Parathyroid adenoma (tissue), 2 donors: ENCODE results near the gene AKAIN1.

Source experiments
- H2AFZ ChIP-seq: fragments of 300-600 bp; sonication (generic); one replicate; pipeline ENCODE4 v1.7.0; 2017; ENCODE audit warnings: antibody characterized with exemption, mild to moderate bottlenecking
- H3K27ac ChIP-seq: fragments of 300-600 bp; sonication (generic); one replicate; pipeline ENCODE4 v1.7.0; 2017
- H3K27me3 ChIP-seq: fragments of 300-600 bp; sonication (generic); one replicate; pipeline ENCODE4 v1.7.0; 2017; ENCODE audit warnings: low read length; ENCODE audit not compliant: control insufficient read depth, insufficient read depth
- H3K36me3 ChIP-seq: fragments of 300-600 bp; sonication (generic); one replicate; pipeline ENCODE4 v1.7.0; 2017; ENCODE audit warnings: low read length; ENCODE audit not compliant: control insufficient read depth, insufficient read depth
- H3K4me1 ChIP-seq: fragments of 300-600 bp; sonication (generic); one replicate; pipeline ENCODE4 v1.7.0; 2017; ENCODE audit warnings: control low read depth
- H3K4me2 ChIP-seq: fragments of 300-600 bp; sonication (generic); one replicate; pipeline ENCODE4 v1.7.0; 2017; ENCODE audit warnings: low read length
- H3K4me3 ChIP-seq: fragments of 300-600 bp; sonication (generic); one replicate; pipeline ENCODE4 v1.7.0; 2017; ENCODE audit warnings: low read depth, low read length
- H3K79me2 ChIP-seq: fragments of 300-600 bp; sonication (generic); one replicate; pipeline ENCODE4 v1.7.0; 2017; ENCODE audit warnings: control low read depth
- H3K9ac ChIP-seq: fragments of 300-600 bp; sonication (generic); one replicate; pipeline ENCODE4 v1.7.0; 2017; ENCODE audit warnings: mild to moderate bottlenecking
- H3K9me3 ChIP-seq: fragments of 300-600 bp; sonication (generic); one replicate; pipeline ENCODE4 v1.7.0; 2017; ENCODE audit warnings: low read length; ENCODE audit not compliant: control insufficient read depth
- CTCF ChIP-seq: fragments of 300-600 bp; sonication (generic); IDR thresholded peaks from one replicate; pipeline ENCODE4 v1.7.0; 2017; ENCODE audit warnings: antibody characterized with exemption, mild to moderate bottlenecking
- donor health status: primary hyperparathyroidism.

The AKAIN1 gene

GRCh38 chr18:5158172-5158571 is 38.9 kb downstream of the AKAIN1 start:
- no peak overlapping the region for H3K4me3 ChIP-seq

DNA sequence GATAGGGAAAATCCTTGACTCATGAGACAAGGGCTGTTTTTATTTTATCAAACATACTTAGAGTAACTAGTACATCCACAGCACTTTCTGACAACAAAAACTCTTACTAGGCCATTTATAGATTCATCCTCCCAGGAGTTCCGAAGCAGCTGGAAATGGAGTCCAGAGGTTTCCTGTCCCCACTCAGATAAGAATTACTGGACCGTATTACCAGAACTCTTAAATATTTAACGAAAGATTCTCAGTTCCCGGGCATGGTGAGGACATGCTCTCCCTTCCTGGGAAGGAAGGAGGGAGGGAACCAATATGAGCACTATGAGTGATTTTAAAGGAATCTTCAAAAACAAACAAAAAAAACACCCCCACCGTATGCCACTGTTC is 41.2 kb downstream of the AKAIN1 start:
- no peaks in the 10 kb centered on the region for H3K36me3 ChIP-seq
- H3K9me3 ChIP-seq: no peaks in the 10 kb centered on the region
- no peak for TF ChIP-seq CTCF
- peaks cover 62% of the 10 kb centered on the region for H3K4me1 ChIP-seq
- peak overlapping the region; percentile 33 for H2AFZ ChIP-seq
- peaks cover 49% of the 10 kb centered on the region for H3K79me2 ChIP-seq
- no peak overlapping the region for H3K4me3 ChIP-seq
- peak overlapping the region; percentile 94 for H3K27ac ChIP-seq
- H3K9ac ChIP-seq: no peak overlapping the region
- peak overlapping the region; percentile 39 for H3K4me2 ChIP-seq
- H3K27me3 ChIP-seq: no peaks in the 10 kb centered on the region

More at GRCh38 chr18:5158172-5158571, 38.9 kb downstream of the AKAIN1 start:
- Histone ChIP-seq H3K9me3 (no peaks in the 10 kb centered on the region), H3K4me2 (no peak overlapping the region), H3K27me3 (no peaks in the 10 kb centered on the region), H2AFZ (no peak overlapping the region), H3K4me1 (peaks cover 51% of the 10 kb centered on the region), H3K79me2 (peaks cover 32% of the 10 kb centered on the region), H3K27ac (peak overlapping the region; percentile 94), H3K36me3 (no peaks in the 10 kb centered on the region), H3K9ac (no peak overlapping the region)
- no peak for TF ChIP-seq CTCF

- H3K36me3 ChIP-seq: no peaks in the 10 kb centered on the region
- H2AFZ ChIP-seq: peak overlapping the region; percentile 33
- peak overlapping the region; percentile 94 for H3K27ac ChIP-seq
- no peaks in the 10 kb centered on the region for H3K9me3 ChIP-seq
- H3K4me2 ChIP-seq: peak overlapping the region; percentile 39
- H3K79me2 ChIP-seq: peaks cover 44% of the 10 kb centered on the region
- no peak for TF ChIP-seq CTCF
- H3K4me3 ChIP-seq: no peak overlapping the region
- H3K9ac ChIP-seq: no peak overlapping the region
- H3K27me3 ChIP-seq: no peaks in the 10 kb centered on the region
- peaks cover 64% of the 10 kb centered on the region for H3K4me1 ChIP-seq
Measured at GRCh38 chr18:5155218-5155906, 41.7 kb downstream of the AKAIN1 start.

DNA sequence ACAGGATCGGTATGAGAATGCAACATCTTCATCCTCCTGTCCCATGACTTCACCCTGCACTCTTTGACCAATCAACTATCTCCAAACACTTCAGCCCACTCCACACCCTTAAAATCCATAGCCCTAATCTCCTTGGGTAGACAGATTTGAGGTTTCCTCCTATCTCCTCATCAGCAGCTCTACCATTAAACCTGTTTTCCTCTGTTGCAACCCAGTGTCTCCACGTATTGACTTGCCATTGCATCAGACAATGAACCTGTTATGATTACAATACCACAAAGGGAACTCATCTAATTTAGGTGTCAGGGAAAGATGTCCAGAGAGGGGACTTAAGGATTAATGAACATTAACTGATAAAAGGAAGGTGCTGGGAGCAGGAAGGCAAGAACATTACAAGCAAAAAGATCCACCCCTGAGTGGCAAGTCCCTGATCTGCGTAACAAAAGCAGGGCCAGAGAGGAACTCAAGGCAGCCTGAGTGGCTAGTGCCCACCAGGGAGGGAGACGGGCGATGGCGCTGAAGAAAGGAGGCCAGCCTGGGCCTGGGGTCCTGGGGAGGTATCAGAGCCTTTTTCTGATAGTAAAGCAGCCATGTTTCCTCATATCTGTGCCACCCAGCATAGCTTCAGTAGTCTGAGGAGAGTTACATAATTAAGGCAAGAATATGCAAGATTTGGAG is 44.6 kb downstream of the AKAIN1 start:
- Histone ChIP-seq H3K36me3 (no peaks in the 10 kb centered on the region), H3K27me3 (no peaks in the 10 kb centered on the region), H2AFZ (no peak overlapping the region), H3K4me2 (no peak overlapping the region), H3K79me2 (peaks cover 54% of the 10 kb centered on the region), H3K9ac (no peak overlapping the region), H3K4me1 (peaks cover 55% of the 10 kb centered on the region), H3K9me3 (no peaks in the 10 kb centered on the region), H3K27ac (no peak overlapping the region), H3K4me3 (no peak overlapping the region)
- no peak for TF ChIP-seq CTCF

DNA sequence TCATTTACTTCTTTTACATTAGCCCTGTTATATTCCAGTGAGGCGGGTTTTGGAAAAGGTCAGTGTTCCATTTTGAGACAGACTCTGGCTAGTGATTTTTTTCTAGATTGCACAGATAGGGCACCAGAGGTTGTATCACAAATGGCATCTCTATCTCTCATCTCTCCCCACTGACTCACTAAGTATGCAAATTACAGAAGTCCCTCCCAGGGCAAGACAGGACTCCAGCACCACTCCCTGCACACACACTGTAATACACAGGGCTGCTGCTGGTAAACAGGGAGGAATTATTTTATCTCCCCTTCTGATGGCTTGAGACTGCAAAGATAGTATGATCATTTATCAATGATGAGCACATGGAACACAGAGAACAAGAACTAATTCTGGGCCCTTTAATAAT is 46.2 kb downstream of the AKAIN1 start:
- no peak for TF ChIP-seq CTCF
- Histone ChIP-seq H3K9me3 (no peaks in the 10 kb centered on the region), H3K27me3 (no peaks in the 10 kb centered on the region)

More for the DNA sequence above, 46.2 kb downstream of the AKAIN1 start:
- H3K4me1 ChIP-seq: peaks cover 54% of the 10 kb centered on the region
- H2AFZ ChIP-seq: no peak overlapping the region
- H3K9ac ChIP-seq: no peak overlapping the region
- peaks cover 54% of the 10 kb centered on the region for H3K79me2 ChIP-seq
- no peak overlapping the region for H3K4me2 ChIP-seq
- H3K36me3 ChIP-seq: no peaks in the 10 kb centered on the region
- H3K4me3 ChIP-seq: no peak overlapping the region
- H3K27ac ChIP-seq: peak overlapping the region; percentile 29
